BJ (cell line): ENCODE results near the gene OBSCN. TPM values are rescaled to one million over a fixed set of nuclear protein-coding genes. Genes with fewer than 3 reads are reported as not detected.

Experiments used
- CTCF ChIA-PET: fragments of 350-600 bp; formaldehyde crosslinking; extraction: SDS; loops from one replicate; lab custom pipeline; 2021; ENCODE audit warnings: antibody characterized with exemption, inconsistent platforms; lab: Yijun Ruan, JAX
- POLR2A ChIA-PET: fragments of 300-600 bp; sonication (Branson Sonifier 250); formaldehyde crosslinking; extraction: SDS; loops from one replicate; lab custom pipeline; 2021; ENCODE audit warnings: antibody characterized with exemption; lab: Charles Lee
- DNase-seq: peaks from one replicate; pipeline ENCODE4 v3.0.0-alpha.2; 2011; ENCODE audit warnings: low read depth
- H3K27me3 ChIP-seq: 2 replicates; pipeline ENCODE4 v1.6.0; 2011; ENCODE audit warnings: low read length; ENCODE audit not compliant: control insufficient read depth, insufficient read depth
- H3K36me3 ChIP-seq: 2 replicates; pipeline ENCODE4 v1.5.1; 2011; ENCODE audit warnings: low read length; ENCODE audit not compliant: control insufficient read depth, insufficient read depth
- H3K4me3 ChIP-seq: 2 replicates; pipeline ENCODE4 v1.5.1; 2011; ENCODE audit warnings: low read depth, mild to moderate bottlenecking, control low read depth, low read length
- polyA plus RNA-seq: library from polyadenylated mRNA; depleted of rRNA; stranded (reverse); fragments of >200 nt; gene quantifications from 2 replicates; pipeline ENCODE4 v1.2.3, GENCODE V29; 2011
- TF ChIP-seq, protein P1 (sequence below): IDR thresholded peaks from 2 replicates; pipeline ENCODE4 v1.5.1; 2011; ENCODE audit warnings: low read depth, mild to moderate bottlenecking, control low read depth, inconsistent platforms, low read length, moderate library complexity; ENCODE audit not compliant: insufficient read depth

The OBSCN gene
- polyA plus RNA-seq, 1 experiment: 2.9 TPM

- Histone ChIP-seq H3K4me3 (no peak overlapping the region), H3K36me3 (no peaks in the 10 kb centered on the region), H3K27me3 (no peaks in the 10 kb centered on the region)
- POLR2A ChIA-PET: no interaction called here
- no peak for DNase-seq
- TF ChIP-seq, protein P1, sequence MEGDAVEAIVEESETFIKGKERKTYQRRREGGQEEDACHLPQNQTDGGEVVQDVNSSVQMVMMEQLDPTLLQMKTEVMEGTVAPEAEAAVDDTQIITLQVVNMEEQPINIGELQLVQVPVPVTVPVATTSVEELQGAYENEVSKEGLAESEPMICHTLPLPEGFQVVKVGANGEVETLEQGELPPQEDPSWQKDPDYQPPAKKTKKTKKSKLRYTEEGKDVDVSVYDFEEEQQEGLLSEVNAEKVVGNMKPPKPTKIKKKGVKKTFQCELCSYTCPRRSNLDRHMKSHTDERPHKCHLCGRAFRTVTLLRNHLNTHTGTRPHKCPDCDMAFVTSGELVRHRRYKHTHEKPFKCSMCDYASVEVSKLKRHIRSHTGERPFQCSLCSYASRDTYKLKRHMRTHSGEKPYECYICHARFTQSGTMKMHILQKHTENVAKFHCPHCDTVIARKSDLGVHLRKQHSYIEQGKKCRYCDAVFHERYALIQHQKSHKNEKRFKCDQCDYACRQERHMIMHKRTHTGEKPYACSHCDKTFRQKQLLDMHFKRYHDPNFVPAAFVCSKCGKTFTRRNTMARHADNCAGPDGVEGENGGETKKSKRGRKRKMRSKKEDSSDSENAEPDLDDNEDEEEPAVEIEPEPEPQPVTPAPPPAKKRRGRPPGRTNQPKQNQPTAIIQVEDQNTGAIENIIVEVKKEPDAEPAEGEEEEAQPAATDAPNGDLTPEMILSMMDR: no peak
- CTCF ChIA-PET: no interaction called here
These were observed 111.0 kb downstream of the OBSCN start for GRCh38 chr1:228318823-228319241.

- no peaks in the 10 kb centered on the region for H3K27me3 ChIP-seq
- ChIA-PET POLR2A (no interaction called here), CTCF (no interaction called here)
- TF ChIP-seq, protein P1: no peak
- no peaks in the 10 kb centered on the region for H3K36me3 ChIP-seq
- no peak overlapping the region for H3K4me3 ChIP-seq
- no peak for DNase-seq
These were observed 111.7 kb downstream of the OBSCN start for GRCh38 chr1:228319352-228320088.

DNA sequence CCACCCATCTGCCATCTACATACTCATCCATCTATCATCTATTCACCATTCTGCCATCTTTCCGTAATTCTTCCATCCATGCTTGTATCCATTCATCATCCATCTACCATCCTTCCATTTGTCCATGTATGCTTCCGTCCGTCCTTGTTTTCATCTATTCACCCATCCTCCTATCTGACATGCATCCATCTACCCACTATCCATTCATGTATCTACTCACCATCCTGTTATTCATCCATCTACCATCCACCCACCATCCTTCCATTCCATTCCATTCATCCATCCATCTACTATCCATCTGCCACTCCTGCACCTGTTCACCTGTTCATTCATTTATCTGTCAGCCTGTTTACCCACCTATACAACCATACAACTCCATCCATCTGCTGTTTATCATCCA lies 112.5 kb downstream of the OBSCN start:
- POLR2A ChIA-PET: no interaction called here
- Histone ChIP-seq H3K36me3 (no peaks in the 10 kb centered on the region), H3K27me3 (no peaks in the 10 kb centered on the region), H3K4me3 (no peak overlapping the region)
- TF ChIP-seq, protein P1: no peak
- no peak for DNase-seq
- CTCF ChIA-PET: no interaction called here

DNA sequence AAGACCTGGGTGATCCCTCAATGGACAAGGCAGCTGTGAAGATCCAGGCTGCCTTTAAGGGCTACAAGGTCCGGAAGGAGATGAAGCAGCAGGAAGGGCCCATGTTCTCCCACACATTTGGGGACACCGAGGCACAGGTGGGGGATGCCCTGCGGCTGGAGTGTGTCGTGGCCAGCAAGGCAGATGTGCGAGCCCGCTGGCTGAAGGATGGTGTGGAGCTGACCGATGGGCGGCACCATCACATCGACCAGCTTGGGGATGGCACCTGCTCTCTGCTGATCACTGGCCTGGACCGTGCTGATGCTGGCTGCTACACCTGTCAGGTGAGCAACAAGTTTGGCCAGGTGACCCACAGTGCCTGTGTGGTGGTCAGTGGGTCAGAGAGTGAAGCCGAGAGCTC lies 113.6 kb downstream of the OBSCN start:
- ChIA-PET CTCF (no interaction called here), POLR2A (no interaction called here)
- Histone ChIP-seq H3K4me3 (no peak overlapping the region), H3K36me3 (no peaks in the 10 kb centered on the region), H3K27me3 (no peaks in the 10 kb centered on the region)
- TF ChIP-seq, protein P1: no peak
- no peak for DNase-seq

GRCh38 chr1:228321895-228322294 lies 114.1 kb downstream of the OBSCN start:
- ChIA-PET CTCF (no interaction called here), POLR2A (no interaction called here)
- H3K27me3 ChIP-seq: no peaks in the 10 kb centered on the region
- H3K4me3 ChIP-seq: no peak overlapping the region
- DNase-seq: no peak
- TF ChIP-seq, protein P1: no peak
- H3K36me3 ChIP-seq: no peaks in the 10 kb centered on the region
